RWPE2 (cell line): ENCODE data around the gene ESR2.
"Not testable (repeated sequence)": the region's sequence is repeated elsewhere in the genome, so short reads cannot be mapped to it uniquely, and the experiment has no call there.

Experiments used
- ATAC-seq: fragments of 200-7000 bp; cut with Tn5 transposase; 3 replicates; pipeline ENCODE4 v1.9.1; 2021; ENCODE audit warnings: low read depth
- DNase-seq: peaks from one replicate; pipeline ENCODE4 v3.0.0-alpha.2; 2020; ENCODE audit warnings: low spot score
- H3K27ac ChIP-seq: fragments of 450-650 bp; 2 replicates; pipeline ENCODE4 v1.5.1; 2017; ENCODE audit warnings: mild to moderate bottlenecking; ENCODE audit not compliant: poor library complexity, severe bottlenecking
- H3K27me3 ChIP-seq: fragments of 250-450 bp; sonication (Bioruptor Pico); 2 replicates; pipeline ENCODE4 v1.5.1; 2021; ENCODE audit warnings: mild to moderate bottlenecking, moderate library complexity; ENCODE audit not compliant: insufficient read depth, poor library complexity, severe bottlenecking
- H3K36me3 ChIP-seq: fragments of 250-450 bp; sonication (Bioruptor Pico); 2 replicates; pipeline ENCODE4 v1.5.1; 2020; ENCODE audit warnings: low read depth, mild to moderate bottlenecking, moderate library complexity
- H3K4me1 ChIP-seq: fragments of 250-450 bp; sonication (Bioruptor Pico); 2 replicates; pipeline ENCODE4 v1.5.1; 2021; ENCODE audit warnings: mild to moderate bottlenecking, moderate library complexity; ENCODE audit not compliant: insufficient read depth, poor library complexity, severe bottlenecking
- H3K4me3 ChIP-seq: fragments of 250-450 bp; sonication (Bioruptor Pico); 2 replicates; pipeline ENCODE4 v1.5.1; 2021; ENCODE audit warnings: mild to moderate bottlenecking, moderate library complexity; ENCODE audit not compliant: severe bottlenecking
- H3K9me3 ChIP-seq: fragments of 250-450 bp; sonication (Bioruptor Pico); 2 replicates; pipeline ENCODE4 v1.5.1; 2021; ENCODE audit warnings: mild to moderate bottlenecking, moderate library complexity; ENCODE audit not compliant: severe bottlenecking
- TF ChIP-seq, protein P1 (sequence below): fragments of 450-650 bp; IDR thresholded peaks from one replicate; pipeline ENCODE4 v1.5.1; 2017; ENCODE audit warnings: mild to moderate bottlenecking, moderate library complexity; ENCODE audit not compliant: poor library complexity, severe bottlenecking

Gene ESR2

DNA sequence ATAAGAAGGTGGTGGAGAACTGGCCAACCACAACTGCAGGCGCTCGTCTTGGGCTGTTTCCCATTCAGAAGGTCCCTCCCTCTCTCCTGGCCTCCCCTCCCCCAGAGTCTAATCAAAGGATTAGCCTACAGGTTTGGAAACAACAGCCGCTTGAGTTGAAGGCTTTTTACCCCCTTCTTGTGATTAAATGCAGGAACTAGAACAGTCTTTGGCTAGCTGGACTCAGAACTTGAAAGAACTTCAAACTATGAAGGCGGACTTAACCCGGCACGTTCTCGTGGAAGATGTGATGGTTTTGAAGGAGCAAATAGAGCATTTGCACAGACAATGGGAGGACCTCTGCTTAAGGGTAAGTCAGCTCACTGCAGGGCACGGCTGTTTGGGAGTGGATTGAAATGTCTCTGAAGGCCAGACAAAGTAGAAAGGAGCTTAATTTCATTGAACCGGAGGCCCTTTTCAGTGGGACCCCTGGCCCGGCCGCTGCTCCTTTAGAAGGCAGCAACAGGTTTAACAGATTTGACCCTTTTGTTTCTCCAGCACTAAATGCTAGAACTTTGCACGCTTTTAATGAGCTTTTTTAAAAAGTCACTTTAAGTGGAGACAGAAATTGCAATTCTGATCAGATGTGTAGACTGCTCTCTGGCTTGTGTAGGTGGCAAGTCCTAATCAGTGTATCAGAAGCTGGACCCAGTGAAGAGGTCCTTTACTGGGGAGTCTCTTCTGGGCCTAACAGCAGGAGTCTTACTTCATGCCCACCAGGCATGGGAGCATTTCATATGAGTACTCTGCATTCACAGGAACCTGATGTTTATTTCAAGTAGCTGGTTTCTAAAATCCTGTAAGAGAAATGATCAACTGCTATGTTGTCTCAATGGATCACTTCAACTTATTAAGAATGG, 107.7 kb downstream of the ESR2 start:
- ATAC-seq (no peak), DNase-seq (no peak)
- Histone ChIP-seq H3K27ac (no peak overlapping the region), H3K36me3 (peaks cover 20% of the 10 kb centered on the region), H3K4me3 (no peak overlapping the region), H3K27me3 (no peaks in the 10 kb centered on the region), H3K9me3 (no peaks in the 10 kb centered on the region), H3K4me1 (no peaks in the 10 kb centered on the region)
- TF ChIP-seq, protein P1, sequence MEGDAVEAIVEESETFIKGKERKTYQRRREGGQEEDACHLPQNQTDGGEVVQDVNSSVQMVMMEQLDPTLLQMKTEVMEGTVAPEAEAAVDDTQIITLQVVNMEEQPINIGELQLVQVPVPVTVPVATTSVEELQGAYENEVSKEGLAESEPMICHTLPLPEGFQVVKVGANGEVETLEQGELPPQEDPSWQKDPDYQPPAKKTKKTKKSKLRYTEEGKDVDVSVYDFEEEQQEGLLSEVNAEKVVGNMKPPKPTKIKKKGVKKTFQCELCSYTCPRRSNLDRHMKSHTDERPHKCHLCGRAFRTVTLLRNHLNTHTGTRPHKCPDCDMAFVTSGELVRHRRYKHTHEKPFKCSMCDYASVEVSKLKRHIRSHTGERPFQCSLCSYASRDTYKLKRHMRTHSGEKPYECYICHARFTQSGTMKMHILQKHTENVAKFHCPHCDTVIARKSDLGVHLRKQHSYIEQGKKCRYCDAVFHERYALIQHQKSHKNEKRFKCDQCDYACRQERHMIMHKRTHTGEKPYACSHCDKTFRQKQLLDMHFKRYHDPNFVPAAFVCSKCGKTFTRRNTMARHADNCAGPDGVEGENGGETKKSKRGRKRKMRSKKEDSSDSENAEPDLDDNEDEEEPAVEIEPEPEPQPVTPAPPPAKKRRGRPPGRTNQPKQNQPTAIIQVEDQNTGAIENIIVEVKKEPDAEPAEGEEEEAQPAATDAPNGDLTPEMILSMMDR = no peak

DNA sequence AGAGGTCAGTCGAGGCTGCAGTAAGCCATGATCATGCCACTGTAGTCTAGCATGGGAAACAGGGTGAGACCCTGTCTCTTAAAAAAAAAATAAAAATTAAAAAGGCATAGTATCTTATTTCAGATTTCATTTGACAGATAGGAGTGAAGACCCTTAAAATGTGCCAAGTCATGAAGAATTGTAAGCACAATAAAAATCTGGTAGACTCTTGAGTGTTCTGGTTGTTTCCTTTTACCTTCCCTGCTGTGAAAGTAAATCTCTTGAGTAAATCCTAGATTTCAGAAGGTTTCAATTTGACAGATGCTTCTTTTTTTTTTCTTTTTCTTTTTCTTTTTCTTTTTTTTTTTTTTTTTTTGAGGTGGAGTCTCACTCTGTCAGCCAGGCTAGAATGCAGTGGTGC, 109.0 kb downstream of the ESR2 start:
- Histone ChIP-seq H3K36me3 (peaks cover 28% of the 10 kb centered on the region), H3K27ac (no peak overlapping the region), H3K4me1 (no peaks in the 10 kb centered on the region), H3K4me3 (no peak overlapping the region), H3K9me3 (no peaks in the 10 kb centered on the region), H3K27me3 (no peaks in the 10 kb centered on the region)
- TF ChIP-seq, protein P1 = no peak
- ATAC-seq (no peak), DNase-seq (no peak)

DNA sequence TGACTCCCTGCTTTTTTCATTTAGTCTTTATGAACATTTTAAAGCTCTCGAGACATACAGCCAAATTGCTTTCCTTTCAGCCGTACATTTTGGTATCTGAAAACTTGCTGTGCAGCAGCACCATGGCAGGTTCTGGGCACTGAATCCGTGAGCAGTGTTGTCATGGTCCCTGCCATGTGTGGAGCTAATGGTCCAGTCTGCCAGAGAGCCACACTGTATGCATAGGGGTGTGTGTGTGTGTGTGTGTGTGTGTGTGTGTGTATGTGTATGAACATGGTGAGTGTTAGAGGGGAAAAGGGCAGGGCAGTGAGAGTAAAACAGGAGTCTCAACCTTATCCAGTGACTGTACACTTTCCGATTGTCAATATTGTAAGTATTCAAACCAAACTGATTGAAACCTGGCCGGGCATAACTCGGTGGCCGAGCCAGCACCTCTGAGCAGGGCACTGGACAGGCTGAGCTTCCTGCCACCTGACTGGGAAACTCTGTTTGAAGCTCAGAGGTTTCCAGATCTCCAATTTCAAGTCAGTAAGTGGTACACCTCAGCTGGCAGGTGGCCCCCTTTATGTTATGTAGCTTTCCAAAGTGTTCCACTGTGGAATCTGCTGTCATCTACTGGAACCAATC, 110.0 kb downstream of the ESR2 start:
- H3K9me3 ChIP-seq = no peaks in the 10 kb centered on the region
- TF ChIP-seq, protein P1 = no peak
- no peaks in the 10 kb centered on the region for H3K4me1 ChIP-seq
- ATAC-seq (no peak), DNase-seq (no peak)
- H3K4me3 ChIP-seq = no peak overlapping the region
- peaks cover 38% of the 10 kb centered on the region for H3K36me3 ChIP-seq
- no peaks in the 10 kb centered on the region for H3K27me3 ChIP-seq
- no peak overlapping the region for H3K27ac ChIP-seq

DNA sequence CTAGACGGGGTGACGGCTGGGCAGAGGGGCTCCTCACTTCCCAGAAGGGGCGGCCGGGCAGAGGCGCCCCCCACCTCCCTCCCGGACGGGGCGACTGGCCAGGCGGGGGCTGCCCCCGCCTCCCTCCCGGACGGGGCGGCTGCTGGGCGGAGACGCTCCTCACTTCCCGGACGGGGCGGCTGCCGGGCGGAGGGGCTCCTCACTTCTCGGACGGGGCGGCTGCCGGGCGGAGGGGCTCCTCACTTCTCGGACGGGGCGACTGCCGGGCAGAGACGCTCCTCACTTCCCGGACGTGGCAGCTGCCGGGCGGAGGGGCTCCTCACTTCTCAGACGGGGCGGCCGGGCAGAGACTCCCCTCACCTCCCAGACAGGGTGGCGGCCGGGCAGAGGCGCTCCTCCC, 111.3 kb downstream of the ESR2 start:
- not testable (repeated sequence) for H3K27ac ChIP-seq, H3K9me3 ChIP-seq, H3K27me3 ChIP-seq, H3K4me1 ChIP-seq, H3K4me3 ChIP-seq, DNase-seq, ATAC-seq
- H3K36me3 ChIP-seq = peaks cover 46% of the 10 kb centered on the region

DNA sequence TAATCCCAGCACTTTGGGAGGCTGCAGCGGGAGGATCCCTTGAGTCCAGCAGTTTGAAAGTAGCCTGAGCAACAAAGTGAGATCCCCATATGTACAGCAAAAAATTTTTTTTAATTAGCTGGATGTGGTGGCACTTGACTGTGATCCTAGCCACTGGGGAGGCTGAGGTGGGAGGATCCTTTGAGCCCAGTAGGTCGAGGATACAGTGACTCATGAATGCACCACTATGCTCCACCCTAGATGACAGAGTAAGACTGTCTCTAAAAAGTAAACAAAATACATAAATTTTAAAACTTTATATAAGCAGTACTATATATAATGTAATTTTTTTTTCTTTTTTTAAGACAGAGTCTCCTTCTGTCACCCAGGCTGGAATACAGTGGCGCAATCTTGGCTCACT, 115.4 kb downstream of the ESR2 start:
- no peaks in the 10 kb centered on the region for H3K9me3 ChIP-seq
- no peak overlapping the region for H3K4me3 ChIP-seq
- DNase-seq (no peak), ATAC-seq (no peak)
- TF ChIP-seq, protein P1 = no peak
- H3K36me3 ChIP-seq = peaks cover 58% of the 10 kb centered on the region
- H3K27ac ChIP-seq = no peak overlapping the region
- no peaks in the 10 kb centered on the region for H3K27me3 ChIP-seq
- no peaks in the 10 kb centered on the region for H3K4me1 ChIP-seq
